IMR-90 (cell line): ENCODE results near the gene NDUFA13. TPM values are rescaled to one million over a fixed set of nuclear protein-coding genes. Genes with fewer than 3 reads are reported as not detected.
A peak's percentile ranks its signal among the peaks of the same experiment; 100 is the strongest.

ENCODE experiments used
- ATAC-seq: fragments of 200-7000 bp; cut with Tn5 transposase; 2 replicates; pipeline ENCODE4 v1.9.1; 2020; ENCODE audit warnings: low read depth, mild to moderate bottlenecking, moderate library complexity
- BruUV-seq: library from RNA; stranded (reverse); fragments of 400-500 nt; replicated peaks from 2 replicates; lab custom pipeline; 2021; lab: Mats Ljungman, UMichigan
- CTCF ChIA-PET: fragments of 300-600 bp; formaldehyde crosslinking; extraction: SDS; loops from one replicate; lab custom pipeline; 2021; ENCODE audit warnings: antibody characterized with exemption; lab: Yijun Ruan, JAX
- POLR2A ChIA-PET: fragments of 300-600 bp; sonication (Branson Sonifier 250); formaldehyde crosslinking; loops from one replicate; lab custom pipeline; 2022; ENCODE audit warnings: antibody characterized with exemption; ENCODE audit not compliant: unreplicated experiment; lab: Charles Lee
- DNase-seq: peaks from one replicate; pipeline ENCODE4 v3.0.0; 2013
- H2AFZ ChIP-seq: replicated peaks from 2 replicates; pipeline ENCODE3; 2013; ENCODE audit warnings: low read length, mild to moderate bottlenecking; ENCODE audit not compliant: poor library complexity
- H2AK5ac ChIP-seq: 2 replicates; pipeline ENCODE4 v1.6.1; 2013; ENCODE audit warnings: low read depth, low read length, inconsistent platforms
- H2AK9ac ChIP-seq: replicated peaks from 2 replicates; pipeline ENCODE3; 2013; ENCODE audit warnings: mild to moderate bottlenecking, low read depth, low read length, moderate library complexity; ENCODE audit not compliant: poor library complexity
- H2BK120ac ChIP-seq: 2 replicates; pipeline ENCODE4 v1.6.1; 2013; ENCODE audit warnings: low read depth, low read length, inconsistent platforms
- H2BK15ac ChIP-seq: 3 replicates; pipeline ENCODE4 v1.6.1; 2013; ENCODE audit warnings: low read depth, low read length, inconsistent platforms
- H2BK20ac ChIP-seq: 2 replicates; pipeline ENCODE4 v1.6.1; 2013; ENCODE audit warnings: low read depth, mild to moderate bottlenecking, inconsistent platforms, low read length, moderate library complexity
- H2BK5ac ChIP-seq: 2 replicates; pipeline ENCODE4 v1.6.1; 2013; ENCODE audit warnings: mild to moderate bottlenecking, low read depth, low read length, inconsistent platforms; ENCODE audit not compliant: poor library complexity, severe bottlenecking
- H3K14ac ChIP-seq: replicated peaks from 2 replicates; pipeline ENCODE4 v1.6.1; 2013; ENCODE audit warnings: low read depth, low read length, inconsistent platforms
- H3K18ac ChIP-seq: 2 replicates; pipeline ENCODE4 v1.6.1; 2013; ENCODE audit warnings: low read depth, low read length, control low read depth
- H3K23ac ChIP-seq: 2 replicates; pipeline ENCODE4 v1.6.1; 2013; ENCODE audit warnings: low read depth, low read length, inconsistent platforms
- H3K27ac ChIP-seq: 2 replicates; pipeline ENCODE4 v1.5.1; 2013; ENCODE audit warnings: mild to moderate bottlenecking, control low read depth, low read length; ENCODE audit not compliant: insufficient read depth
- H3K27me3 ChIP-seq: 2 replicates; pipeline ENCODE4 v1.6.1; 2013; ENCODE audit warnings: low read length; ENCODE audit not compliant: control insufficient read depth, insufficient read depth
- H3K36me3 ChIP-seq: 2 replicates; pipeline ENCODE4 v1.6.1; 2013; ENCODE audit warnings: low read length, mixed read lengths; ENCODE audit not compliant: control insufficient read depth, insufficient read depth
- H3K4ac ChIP-seq: 2 replicates; pipeline ENCODE4 v1.6.1; 2013; ENCODE audit warnings: low read depth, low read length, inconsistent platforms
- H3K4me1 ChIP-seq: 2 replicates; pipeline ENCODE4 v1.6.1; 2013; ENCODE audit warnings: low read length, mixed read lengths; ENCODE audit not compliant: control insufficient read depth, insufficient read depth
- H3K4me2 ChIP-seq: 2 replicates; pipeline ENCODE4 v1.6.1; 2013; ENCODE audit warnings: low read depth, mild to moderate bottlenecking, control low read depth, low read length, moderate library complexity
- H3K4me3 ChIP-seq: 2 replicates; pipeline ENCODE4 v1.5.1; 2013; ENCODE audit warnings: low read depth, mild to moderate bottlenecking, control low read depth, low read length, moderate library complexity; ENCODE audit not compliant: insufficient read depth
- H3K56ac ChIP-seq: 2 replicates; pipeline ENCODE4 v1.6.1; 2013; ENCODE audit warnings: low read length, inconsistent platforms; ENCODE audit not compliant: insufficient read depth; ENCODE audit errors: extremely low read depth
- H3K79me1 ChIP-seq, 2 experiments: 2 replicates each; pipeline ENCODE4 v1.6.1; 2013; ENCODE audit warnings: low read length in 2 of 2, inconsistent platforms in 1 of 2, low read depth in 1 of 2
- H3K9ac ChIP-seq: 2 replicates; pipeline ENCODE4 v1.6.1; 2013; ENCODE audit warnings: low read depth, low read length, control low read depth
- H3K9me1 ChIP-seq: 2 replicates; pipeline ENCODE4 v1.6.1; 2013; ENCODE audit warnings: low read length, inconsistent platforms; ENCODE audit not compliant: insufficient read depth
- H3K9me3 ChIP-seq: 2 replicates; pipeline ENCODE4 v1.6.1; 2013; ENCODE audit warnings: low read length; ENCODE audit not compliant: control insufficient read depth, insufficient read depth
- H4K20me1 ChIP-seq: 2 replicates; pipeline ENCODE4 v1.6.1; 2013; ENCODE audit warnings: low read length, inconsistent platforms; ENCODE audit not compliant: insufficient read depth
- H4K5ac ChIP-seq: 2 replicates; pipeline ENCODE4 v1.6.1; 2013; ENCODE audit warnings: mild to moderate bottlenecking, low read depth, low read length, control low read depth
- H4K8ac ChIP-seq, 2 experiments: 2 replicates each; pipeline ENCODE4 v1.6.1; 2013; ENCODE audit warnings: low read depth in 2 of 2, low read length in 2 of 2, control low read depth in 1 of 2, inconsistent platforms in 1 of 2
- H4K91ac ChIP-seq: 2 replicates; pipeline ENCODE4 v1.6.1; 2013; ENCODE audit warnings: low read depth, low read length, inconsistent platforms; ENCODE audit not compliant: insufficient read depth
- BHLHE40 ChIP-seq: fragments of 150-350 bp; IDR thresholded peaks from 2 replicates; pipeline ENCODE4 v1.6.1; 2016; ENCODE audit warnings: mild to moderate bottlenecking, low read depth, low read length
- CEBPB ChIP-seq: IDR thresholded peaks from 2 replicates; pipeline ENCODE4 v1.6.1; 2012; ENCODE audit warnings: low read depth, low read length, improper control_type of control experiment
- FOS ChIP-seq: fragments of 150-350 bp; IDR thresholded peaks from 2 replicates; pipeline ENCODE4 v1.6.1; 2016; ENCODE audit warnings: low read depth, low read length
- MAZ ChIP-seq: IDR thresholded peaks from 2 replicates; pipeline ENCODE4 v1.6.1; 2012; ENCODE audit warnings: low read depth, mild to moderate bottlenecking, low read length, improper control_type of control experiment, moderate library complexity, borderline replicate concordance
- MXI1 ChIP-seq: IDR thresholded peaks from 2 replicates; pipeline ENCODE4 v1.6.1; 2012; ENCODE audit warnings: low read depth, mild to moderate bottlenecking, low read length, moderate library complexity, borderline replicate concordance
- POLR2A ChIP-seq: IDR thresholded peaks from 2 replicates; pipeline ENCODE4 v1.6.1; 2012; ENCODE audit warnings: mild to moderate bottlenecking, low read depth, low read length
- RAD21 ChIP-seq: IDR thresholded peaks from 2 replicates; pipeline ENCODE4 v1.6.1; 2012; ENCODE audit warnings: low read length, improper control_type of control experiment
- RCOR1 ChIP-seq: IDR thresholded peaks from 2 replicates; pipeline ENCODE4 v1.6.1; 2012; ENCODE audit warnings: mild to moderate bottlenecking, low read length, improper control_type of control experiment; ENCODE audit not compliant: insufficient replicate concordance
- RFX5 ChIP-seq: IDR thresholded peaks from 2 replicates; pipeline ENCODE4 v1.8.0; 2012; ENCODE audit warnings: low read depth, mild to moderate bottlenecking, low read length, moderate library complexity
- SMC3 ChIP-seq: fragments of 150-350 bp; IDR thresholded peaks from 2 replicates; pipeline ENCODE4 v1.6.1; 2016; ENCODE audit warnings: low read depth, mild to moderate bottlenecking, antibody characterized with exemption, low read length, moderate library complexity
- WGBS, 2 experiments: methylation state at CpG; one replicate each; pipeline versions ENCODE4 v1.1.5 to v1.1.7; 2013; ENCODE audit warnings: missing lambda C conversion rate in 2 of 2; ENCODE audit not compliant: insufficient read length in 1 of 2; ENCODE audit errors: extremely low coverage in 2 of 2; 5-methylcytosine and 5-hydroxymethylcytosine counted together
- dilution Hi-C: fragments of 300-500 bp; cut with HindIII; formaldehyde crosslinking; loops from one replicate; pipeline ENCODE4 v1.14.3; 2018; ENCODE audit warnings: low sequenced_read_pairs; ENCODE audit not compliant: unreplicated experiment
- in situ Hi-C: fragments of 300-500 bp; cut with MboI; formaldehyde crosslinking; loops from 3 replicates; pipeline ENCODE4 v1.14.3; 2019; ENCODE audit warnings: low sequenced_read_pairs, inconsistent platforms, mixed read lengths
- intact Hi-C: fragments of 100-400 bp; cut with micrococcal nuclease; formaldehyde crosslinking; loops from 2 replicates; pipeline ENCODE4 v1.10.0; 2022
- polyA plus RNA-seq, 3 experiments: library from polyadenylated mRNA; depleted of rRNA; stranded (reverse); fragments of >200 nt; gene quantifications; 2 replicates each; pipeline ENCODE4 v1.2.3, GENCODE V29; 2012; ENCODE audit warnings: low replicate concordance in 1 of 3
- total RNA-seq: library from RNA; depleted of rRNA; stranded (reverse); fragments of >200 nt; gene quantifications from 2 replicates; pipeline ENCODE4 v1.2.3, GENCODE V29; 2012
- TF ChIP-seq, protein P1 (sequence below): conservative IDR thresholded peaks from 2 replicates; pipeline ENCODE4 v1.5.1; 2012; ENCODE audit warnings: mild to moderate bottlenecking, low read depth, low read length, improper control_type of control experiment
- TF ChIP-seq, protein P2 (sequence below): fragments of 150-350 bp; IDR thresholded peaks from 2 replicates; pipeline ENCODE4 v1.6.1; 2016; ENCODE audit warnings: low read depth, mild to moderate bottlenecking, low read length, moderate library complexity, borderline replicate concordance

The NDUFA13 gene
- total and polyA plus RNA-seq, 2 of the 4 experiments (the other 2 are of a cell fraction) = 30.6 to 667 TPM

DNA sequence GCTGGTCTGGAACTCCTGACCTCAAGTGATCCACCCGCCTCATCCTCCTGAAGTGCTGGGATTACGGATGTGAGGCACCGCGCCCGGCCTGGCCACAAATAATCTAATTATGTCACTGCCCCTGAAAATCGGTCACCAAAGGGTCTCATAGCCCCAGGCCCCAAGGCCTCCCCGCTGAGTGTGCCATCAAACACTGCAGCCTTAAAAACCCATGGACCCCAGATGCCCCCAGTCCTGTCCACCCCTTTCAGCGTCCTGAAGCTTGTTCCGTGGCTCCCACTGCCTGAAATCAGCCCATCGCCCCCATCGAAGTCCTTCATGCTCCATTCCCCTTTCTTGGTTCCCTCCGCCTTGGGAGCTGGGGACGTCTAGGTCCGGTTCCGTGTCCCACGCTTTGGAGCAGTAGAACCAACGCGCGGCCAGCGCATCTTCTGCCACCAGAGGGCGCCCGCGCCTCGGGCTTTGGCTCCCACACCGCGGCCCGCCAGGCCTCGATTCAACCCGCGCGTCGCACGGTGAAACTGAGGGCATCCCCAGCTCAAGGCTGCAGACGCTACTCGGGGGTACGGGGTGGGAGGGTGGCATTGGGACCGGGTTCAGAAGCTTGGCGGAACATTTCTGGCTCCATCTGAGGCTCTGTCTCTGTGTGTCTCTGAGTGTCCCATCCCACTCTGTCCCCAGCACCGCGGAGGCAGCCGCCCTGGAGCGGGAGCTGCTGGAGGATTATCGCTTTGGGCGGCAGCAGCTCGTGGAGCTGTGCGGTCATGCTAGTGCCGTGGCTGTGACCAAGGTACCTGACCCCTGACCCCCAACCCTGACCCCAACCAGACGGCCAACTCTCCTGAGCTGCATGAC, 16.2 kb downstream of the NDUFA13 start:
- peak overlapping the region; percentile 67; the same call in 1 of the 2 replicates for H3K4me2 ChIP-seq
- H3K27ac ChIP-seq = no peak overlapping the region
- peaks cover 5% of the 10 kb centered on the region for H3K4me1 ChIP-seq
- peak overlapping the region; percentile 77 for H2AFZ ChIP-seq
- H2BK15ac ChIP-seq = no peak overlapping the region
- H2AK9ac ChIP-seq = peak overlapping the region; percentile 70
- ChIA-PET CTCF (interaction anchor here (0.8 to 1.8 kb wide), 6 partner anchors 10 to 112 kb away, joined by 3 to 11 read pairs (median 5); partner anchors contain the start of gene GMIP), POLR2A (no interaction called here)
- H3K4me3 ChIP-seq = no peak overlapping the region
- no TSS peak for BruUV-seq
- no peaks in the 10 kb centered on the region; a peak in 1 of 4 replicates for H3K79me1 ChIP-seq
- no peak overlapping the region for H2BK20ac ChIP-seq
- H2BK120ac ChIP-seq = no peak overlapping the region
- H3K23ac ChIP-seq = peak overlapping the region; percentile 77; the same call in 1 of the 2 replicates
- 0 out of 2 replicates have a peak, but pooled peaks cover 11% of the 10 kb centered on the region for H4K20me1 ChIP-seq
- WGBS, 2 experiments = 34% methylated on average over 26 of the region's 48 CpGs; no CpG with 5 or more reads in 1 of the 2 experiments
- H3K14ac ChIP-seq = no peak overlapping the region
- ATAC-seq (peak; percentile 81), DNase-seq (peak; percentile 44)
- H3K9me1 ChIP-seq = no peaks in the 10 kb centered on the region
- no peaks in the 10 kb centered on the region for H3K9me3 ChIP-seq
- no peak overlapping the region for H2BK5ac ChIP-seq
- no peak overlapping the region for H3K9ac ChIP-seq
- intact Hi-C loops = loop anchor here (1.0 kb wide), 1 partner anchor 111 kb away; the partner anchor contains the start of gene GMIP
- peak overlapping the region; percentile 69; the same call in 1 of the 2 replicates for H3K4ac ChIP-seq
- H4K5ac ChIP-seq = no peak overlapping the region
- H2AK5ac ChIP-seq = peak overlapping the region; percentile 45
- dilution Hi-C loops = no loop called here
- no peak for TF ChIP-seq FOS
- TF ChIP-seq, protein P1, sequence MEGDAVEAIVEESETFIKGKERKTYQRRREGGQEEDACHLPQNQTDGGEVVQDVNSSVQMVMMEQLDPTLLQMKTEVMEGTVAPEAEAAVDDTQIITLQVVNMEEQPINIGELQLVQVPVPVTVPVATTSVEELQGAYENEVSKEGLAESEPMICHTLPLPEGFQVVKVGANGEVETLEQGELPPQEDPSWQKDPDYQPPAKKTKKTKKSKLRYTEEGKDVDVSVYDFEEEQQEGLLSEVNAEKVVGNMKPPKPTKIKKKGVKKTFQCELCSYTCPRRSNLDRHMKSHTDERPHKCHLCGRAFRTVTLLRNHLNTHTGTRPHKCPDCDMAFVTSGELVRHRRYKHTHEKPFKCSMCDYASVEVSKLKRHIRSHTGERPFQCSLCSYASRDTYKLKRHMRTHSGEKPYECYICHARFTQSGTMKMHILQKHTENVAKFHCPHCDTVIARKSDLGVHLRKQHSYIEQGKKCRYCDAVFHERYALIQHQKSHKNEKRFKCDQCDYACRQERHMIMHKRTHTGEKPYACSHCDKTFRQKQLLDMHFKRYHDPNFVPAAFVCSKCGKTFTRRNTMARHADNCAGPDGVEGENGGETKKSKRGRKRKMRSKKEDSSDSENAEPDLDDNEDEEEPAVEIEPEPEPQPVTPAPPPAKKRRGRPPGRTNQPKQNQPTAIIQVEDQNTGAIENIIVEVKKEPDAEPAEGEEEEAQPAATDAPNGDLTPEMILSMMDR = peak; percentile 96
- no peak for TF ChIP-seq RCOR1
- no peak for TF ChIP-seq MXI1
- TF ChIP-seq, protein P2, sequence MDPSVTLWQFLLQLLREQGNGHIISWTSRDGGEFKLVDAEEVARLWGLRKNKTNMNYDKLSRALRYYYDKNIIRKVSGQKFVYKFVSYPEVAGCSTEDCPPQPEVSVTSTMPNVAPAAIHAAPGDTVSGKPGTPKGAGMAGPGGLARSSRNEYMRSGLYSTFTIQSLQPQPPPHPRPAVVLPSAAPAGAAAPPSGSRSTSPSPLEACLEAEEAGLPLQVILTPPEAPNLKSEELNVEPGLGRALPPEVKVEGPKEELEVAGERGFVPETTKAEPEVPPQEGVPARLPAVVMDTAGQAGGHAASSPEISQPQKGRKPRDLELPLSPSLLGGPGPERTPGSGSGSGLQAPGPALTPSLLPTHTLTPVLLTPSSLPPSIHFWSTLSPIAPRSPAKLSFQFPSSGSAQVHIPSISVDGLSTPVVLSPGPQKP = no peak
- peak; percentile 93 for TF ChIP-seq SMC3
- TF ChIP-seq CEBPB = no peak
- peak; percentile 53; the same call in 1 of the 2 replicates for TF ChIP-seq MAZ
- TF ChIP-seq RFX5 = no peak
- peak; percentile 95 for TF ChIP-seq RAD21
- peak; percentile 59; the same call in 1 of the 2 replicates for TF ChIP-seq POLR2A
- no peak for TF ChIP-seq BHLHE40
- in situ Hi-C loops = loop anchor here (25.0 kb wide), 1 partner anchor 430 kb away; no protein-coding TSS in a partner anchor
- H4K91ac ChIP-seq = no peak overlapping the region
- no peaks in the 10 kb centered on the region for H3K27me3 ChIP-seq
- peaks cover 12% of the 10 kb centered on the region; the same call in 1 of the 2 replicates for H3K36me3 ChIP-seq
- 0 out of 4 replicates have a peak overlapping the region, but pooled peaks of 1 of the 2 experiments have one; percentile 52 for H4K8ac ChIP-seq
- no peak overlapping the region for H3K56ac ChIP-seq
- no peak overlapping the region for H3K18ac ChIP-seq
